ENCODE measurements around the gene PALS2. TPM values are rescaled to one million over a fixed set of nuclear protein-coding genes. Genes with fewer than 3 reads are reported as not detected.

The PALS2 gene, protein sequence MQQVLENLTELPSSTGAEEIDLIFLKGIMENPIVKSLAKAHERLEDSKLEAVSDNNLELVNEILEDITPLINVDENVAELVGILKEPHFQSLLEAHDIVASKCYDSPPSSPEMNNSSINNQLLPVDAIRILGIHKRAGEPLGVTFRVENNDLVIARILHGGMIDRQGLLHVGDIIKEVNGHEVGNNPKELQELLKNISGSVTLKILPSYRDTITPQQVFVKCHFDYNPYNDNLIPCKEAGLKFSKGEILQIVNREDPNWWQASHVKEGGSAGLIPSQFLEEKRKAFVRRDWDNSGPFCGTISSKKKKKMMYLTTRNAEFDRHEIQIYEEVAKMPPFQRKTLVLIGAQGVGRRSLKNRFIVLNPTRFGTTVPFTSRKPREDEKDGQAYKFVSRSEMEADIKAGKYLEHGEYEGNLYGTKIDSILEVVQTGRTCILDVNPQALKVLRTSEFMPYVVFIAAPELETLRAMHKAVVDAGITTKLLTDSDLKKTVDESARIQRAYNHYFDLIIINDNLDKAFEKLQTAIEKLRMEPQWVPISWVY
- 7.0 and 15.3 TPM in 2 replicates for total RNA-seq

DNA sequence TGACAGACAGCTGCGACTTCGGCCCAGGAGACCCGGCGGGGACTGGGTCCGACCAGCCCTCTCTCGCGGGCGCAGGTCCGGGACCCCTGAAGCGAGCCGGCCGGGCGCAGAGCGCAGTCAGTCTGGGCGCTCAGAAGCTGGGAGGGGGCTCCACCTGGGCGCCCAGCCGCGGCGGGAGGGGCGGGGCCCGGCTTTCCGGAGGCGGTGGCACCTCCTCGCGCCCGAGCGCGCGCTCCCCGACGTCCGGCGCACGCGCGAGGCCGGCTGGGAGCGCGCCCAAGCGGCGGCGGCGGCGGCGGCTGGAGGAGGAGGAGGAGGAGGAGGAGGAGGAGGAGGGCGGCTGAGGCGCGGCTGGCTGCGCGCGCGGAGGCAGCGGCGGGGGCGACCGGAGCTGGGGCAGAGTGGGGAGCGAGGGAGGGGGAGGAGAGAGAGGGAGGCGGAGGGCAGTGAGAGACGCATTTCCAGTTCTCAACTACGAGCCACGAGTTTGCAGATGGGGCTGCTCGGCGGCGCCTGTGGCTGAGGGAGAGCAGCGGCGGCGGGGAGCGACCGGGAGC lies at the start of gene PALS2:
Gene PALS2, plus strand, starts transcription at position 456 of the 557 bp plus-strand sequence. CDS start 50,216 bp downstream, outside the sequence.
- peak; percentile 72 to 74 for DNase-seq (ENCODE audit: low read depth in 2 of 2)

DNA sequence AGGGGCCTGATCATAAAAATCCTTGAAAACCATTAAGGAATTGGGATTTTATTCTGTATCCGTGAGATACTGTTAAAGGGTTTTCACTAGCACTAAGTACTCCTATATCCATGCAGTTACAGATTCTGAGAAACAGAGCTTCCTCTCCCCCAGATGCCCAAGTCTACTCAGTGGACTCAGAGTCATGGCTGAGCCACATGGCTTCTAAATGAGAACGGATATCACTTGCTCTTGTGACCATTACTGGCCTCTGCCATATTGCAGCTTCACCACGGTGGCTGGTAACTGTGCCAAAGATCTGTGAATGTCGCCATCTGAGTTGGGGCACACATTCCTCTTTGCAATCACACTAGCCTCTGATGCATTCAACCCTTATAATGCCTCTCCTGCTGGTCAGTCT lies 42.0 kb upstream of the PALS2 start:
- no peak for DNase-seq (ENCODE audit: low read depth in 2 of 2)

DNA sequence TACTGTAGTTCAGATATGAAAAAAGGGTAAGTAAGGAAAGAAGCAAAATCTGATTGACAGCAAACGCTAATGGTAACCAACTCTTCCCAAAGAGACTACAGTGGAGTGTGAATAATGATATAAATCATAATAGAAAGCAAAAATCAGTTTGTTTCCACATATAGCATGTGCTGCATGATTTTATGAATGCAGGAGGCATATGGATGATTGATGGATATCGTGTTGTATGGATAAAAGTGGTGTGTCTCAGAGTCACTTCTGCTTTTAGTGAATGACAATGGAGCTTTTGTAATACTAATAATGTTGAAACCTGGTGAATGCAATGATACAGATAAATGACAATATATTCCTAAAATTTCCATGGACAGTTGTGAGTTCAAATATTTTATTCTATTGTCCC lies 36.6 kb upstream of the PALS2 start:
- no peak for DNase-seq (ENCODE audit: low read depth in 2 of 2)

DNA sequence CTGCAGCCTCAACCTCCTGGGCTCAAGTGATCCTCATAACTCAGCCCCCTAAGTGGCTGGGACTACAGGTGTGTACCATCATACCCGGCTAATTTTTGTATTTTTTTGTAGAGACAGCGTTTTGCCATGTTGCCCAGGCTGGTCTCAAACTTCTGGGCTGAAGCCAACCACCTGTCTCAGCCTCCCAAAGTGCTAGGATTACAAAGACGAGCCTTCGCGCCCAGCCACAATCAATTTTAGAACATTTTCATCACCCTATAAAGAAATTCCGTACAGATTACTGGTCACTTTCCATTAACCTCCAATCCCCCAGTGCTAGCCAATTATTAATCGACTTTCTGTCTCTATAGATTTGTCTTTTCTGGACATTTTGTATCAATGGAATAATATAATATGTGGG lies 32.3 kb upstream of the PALS2 start:
- no peak for DNase-seq (ENCODE audit: low read depth in 2 of 2)

DNA sequence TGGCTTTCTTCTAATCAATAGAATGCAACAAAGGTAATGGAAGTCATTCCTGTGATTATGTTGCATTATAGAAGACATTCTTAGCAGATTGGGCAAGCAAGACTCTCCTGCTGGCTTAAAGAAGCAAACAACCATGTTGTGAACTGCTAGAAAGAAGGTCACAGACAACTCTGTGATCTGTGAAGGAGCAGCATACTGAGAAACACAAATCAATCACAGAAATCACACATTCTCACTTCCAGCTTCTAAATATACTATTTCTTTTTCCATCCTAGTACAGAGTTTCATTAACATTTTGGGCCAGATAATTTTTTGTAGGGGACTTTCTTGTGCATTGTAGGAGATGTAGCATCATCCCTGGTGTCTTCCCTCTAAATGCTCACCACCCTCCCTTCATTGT lies 28.0 kb upstream of the PALS2 start:
- DNase-seq (ENCODE audit: low read depth in 2 of 2) = no peak

DNA sequence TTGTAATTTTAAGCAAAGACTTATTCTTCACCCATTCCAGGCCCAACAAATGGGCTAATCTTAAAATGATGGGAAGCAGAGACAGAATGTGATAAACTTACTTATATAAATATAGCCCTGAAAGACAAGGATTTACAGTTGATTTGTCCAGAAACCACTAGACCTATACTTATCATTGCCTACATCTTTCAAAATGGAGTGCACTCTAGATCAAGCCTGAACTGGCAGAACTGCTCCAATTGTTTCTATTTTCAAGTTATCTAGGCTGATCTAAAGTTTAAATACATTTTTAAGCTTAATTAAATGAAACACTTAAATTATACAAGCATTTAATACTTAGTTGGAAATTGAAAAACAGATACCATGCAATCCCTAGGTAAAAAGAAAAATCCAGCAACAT lies 24.9 kb upstream of the PALS2 start:
- DNase-seq (ENCODE audit: low read depth in 2 of 2) = no peak

DNA sequence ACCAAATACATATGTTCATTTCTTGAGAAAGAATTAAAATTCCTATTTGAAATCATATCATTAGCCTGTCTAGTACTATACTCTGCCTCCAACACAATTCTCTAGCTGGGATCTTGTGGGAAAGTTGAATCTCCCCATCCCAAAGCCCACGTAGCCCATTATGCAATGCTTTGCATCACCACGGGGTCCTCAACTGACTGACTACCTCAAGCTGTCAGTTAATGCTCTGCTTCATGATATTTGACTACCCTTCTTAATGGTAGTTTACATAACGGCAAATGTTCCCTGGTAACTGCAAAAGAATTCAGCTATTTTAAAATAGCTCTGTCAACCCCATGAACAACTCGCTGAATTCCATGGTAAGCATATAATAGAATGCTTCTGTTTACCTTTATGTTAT lies 23.3 kb upstream of the PALS2 start:
- no peak for DNase-seq (ENCODE audit: low read depth in 2 of 2)

DNA sequence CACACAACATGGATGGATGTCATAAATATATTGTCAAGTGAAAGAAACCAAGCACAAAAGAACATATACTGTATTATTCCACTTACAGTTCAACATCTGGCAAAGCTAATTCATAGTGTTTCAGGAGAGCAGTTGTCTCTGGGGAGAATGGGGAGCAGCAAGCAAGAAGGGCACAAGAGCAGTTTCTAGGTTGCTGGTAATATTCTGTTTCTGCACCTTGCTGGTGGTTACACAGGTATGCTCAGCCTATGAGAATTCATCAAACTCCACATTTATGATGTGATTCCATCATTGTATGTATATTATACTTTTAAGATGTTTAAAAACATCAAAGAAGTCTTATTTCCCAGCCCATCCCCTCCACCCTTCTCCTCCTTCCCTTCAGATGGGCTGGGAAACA lies 18.1 kb upstream of the PALS2 start:
- no peak for DNase-seq (ENCODE audit: low read depth in 2 of 2)

DNA sequence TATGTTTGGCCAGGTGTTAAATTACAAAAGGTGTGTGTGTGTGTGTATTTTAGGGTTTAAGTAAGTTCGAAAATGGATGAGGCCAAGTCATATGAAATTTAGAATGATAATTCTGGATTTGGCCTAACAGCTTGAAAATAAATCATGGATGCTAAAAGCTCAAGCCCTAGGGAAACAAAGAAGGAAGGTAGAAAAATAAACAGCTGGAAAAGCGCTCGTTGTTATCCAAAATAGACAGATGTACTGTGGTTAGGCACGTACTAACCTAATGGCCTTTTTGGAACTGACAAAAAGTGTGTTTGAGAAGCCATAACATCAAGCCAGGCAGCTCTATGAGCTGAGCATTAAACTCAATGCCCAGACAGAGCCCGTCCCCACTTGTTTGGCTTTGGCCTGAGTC lies 17.5 kb upstream of the PALS2 start:
- DNase-seq (ENCODE audit: low read depth in 2 of 2) = no peak

DNA sequence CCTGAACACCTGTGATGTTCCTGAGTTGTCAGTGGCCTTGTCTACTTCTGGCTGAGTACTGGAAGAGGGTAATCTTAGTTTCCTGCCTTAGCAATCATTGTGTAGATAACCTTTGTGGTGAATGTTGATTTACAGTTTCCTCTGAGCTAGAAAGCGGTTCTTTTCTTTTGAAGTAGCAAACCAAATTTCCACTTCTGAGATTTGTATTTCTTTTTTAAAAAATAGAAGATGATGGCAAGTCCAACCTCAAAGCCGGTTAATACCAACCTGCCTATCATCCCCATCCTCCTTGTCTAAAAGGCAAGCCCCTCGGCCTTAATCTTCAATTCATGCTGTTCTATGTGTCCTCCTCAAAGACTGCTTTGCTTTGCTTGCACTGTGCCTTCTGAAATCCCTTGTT lies 12.5 kb upstream of the PALS2 start:
- DNase-seq (ENCODE audit: low read depth in 2 of 2) = no peak

DNA sequence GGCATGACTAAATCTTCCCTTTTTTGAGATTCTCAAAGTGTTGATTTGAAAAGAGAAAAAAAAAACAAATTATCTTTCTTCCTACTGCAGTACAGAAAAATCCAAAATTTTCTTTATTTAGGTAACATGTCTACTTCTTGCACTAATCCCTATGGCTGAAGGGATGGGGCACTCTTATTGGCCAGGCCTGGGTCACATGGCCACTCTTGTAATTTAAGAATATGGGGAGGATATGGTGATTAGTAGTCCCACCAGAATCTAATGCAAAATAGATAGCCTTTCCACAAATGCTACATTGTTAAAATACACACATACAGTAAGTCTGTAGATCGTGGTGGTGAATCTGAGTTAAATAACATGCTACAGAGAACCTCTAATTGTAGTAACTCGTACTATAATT lies 7.0 kb upstream of the PALS2 start:
- DNase-seq (ENCODE audit: low read depth in 2 of 2) = no peak

DNA sequence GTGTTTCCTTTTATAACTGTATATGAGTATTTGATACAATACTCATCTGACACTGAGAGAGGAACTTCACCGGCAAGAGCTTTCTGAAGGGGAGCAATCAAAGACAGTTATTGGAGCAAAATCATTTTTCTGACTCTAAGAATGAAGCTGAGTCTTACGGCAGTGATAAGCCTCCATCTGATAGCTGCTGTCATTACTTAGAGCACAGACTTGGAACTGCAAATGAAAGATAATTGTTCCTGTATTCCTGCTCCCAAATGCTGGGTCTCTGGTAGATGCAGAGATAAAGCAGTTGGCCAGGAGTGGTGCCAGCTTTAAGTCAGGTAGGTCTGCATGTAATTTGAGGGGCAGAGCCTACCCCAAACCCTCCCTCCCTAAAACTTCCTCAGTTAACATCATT lies 2.3 kb upstream of the PALS2 start:
- no peak for DNase-seq (ENCODE audit: low read depth in 2 of 2)

DNA sequence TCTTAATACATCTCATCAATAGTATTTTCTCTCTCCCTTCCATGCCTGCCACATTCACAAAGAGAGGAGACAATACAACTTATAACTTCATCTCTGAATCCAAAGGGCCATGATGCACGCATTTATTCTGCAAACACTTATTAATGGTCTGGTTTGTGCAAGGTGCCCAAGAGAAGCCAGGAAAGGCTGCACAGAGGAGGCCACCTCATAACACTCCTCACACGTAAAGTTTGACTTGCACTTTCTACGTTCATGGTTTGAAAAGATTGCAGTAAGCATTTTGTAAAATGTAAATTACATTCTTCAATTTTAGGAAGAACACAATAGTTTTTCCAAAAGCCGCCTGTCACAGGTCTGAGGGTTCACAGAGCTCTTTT lies 1.2 kb upstream of the PALS2 start:
- DNase-seq (ENCODE audit: low read depth in 2 of 2) = no peak

DNA sequence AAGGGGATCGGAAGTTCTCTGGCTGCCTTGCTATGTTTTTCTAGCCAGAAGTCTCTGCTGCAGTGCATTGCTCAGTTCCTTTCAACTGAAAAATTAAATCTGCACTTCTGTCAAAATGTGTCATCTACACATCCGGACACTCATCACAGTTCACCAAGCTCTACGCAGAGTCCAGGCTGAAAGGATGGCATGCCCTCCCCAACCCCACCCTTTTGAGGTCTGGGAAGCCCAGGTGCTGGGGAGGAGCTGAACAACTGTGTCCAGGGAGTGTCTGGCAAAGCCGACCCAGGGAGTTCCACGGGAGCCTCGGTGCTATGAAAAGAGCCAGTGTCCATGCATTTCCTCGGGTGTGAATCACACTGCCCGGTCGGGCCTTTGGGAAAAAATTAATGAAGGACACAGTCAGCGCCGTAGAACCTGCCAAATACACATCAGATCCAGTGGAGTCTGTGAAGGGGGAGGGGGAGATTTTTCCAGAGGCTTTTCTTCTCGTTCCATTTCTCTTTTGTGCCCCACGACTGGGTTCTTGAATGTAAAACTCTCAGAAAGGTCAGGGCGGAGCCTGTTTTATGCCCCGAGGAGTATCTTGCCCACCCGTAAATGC lies 757 bp upstream of the PALS2 start:
- peak; percentile 66 to 67 for DNase-seq (ENCODE audit: low read depth in 2 of 2)

DNA sequence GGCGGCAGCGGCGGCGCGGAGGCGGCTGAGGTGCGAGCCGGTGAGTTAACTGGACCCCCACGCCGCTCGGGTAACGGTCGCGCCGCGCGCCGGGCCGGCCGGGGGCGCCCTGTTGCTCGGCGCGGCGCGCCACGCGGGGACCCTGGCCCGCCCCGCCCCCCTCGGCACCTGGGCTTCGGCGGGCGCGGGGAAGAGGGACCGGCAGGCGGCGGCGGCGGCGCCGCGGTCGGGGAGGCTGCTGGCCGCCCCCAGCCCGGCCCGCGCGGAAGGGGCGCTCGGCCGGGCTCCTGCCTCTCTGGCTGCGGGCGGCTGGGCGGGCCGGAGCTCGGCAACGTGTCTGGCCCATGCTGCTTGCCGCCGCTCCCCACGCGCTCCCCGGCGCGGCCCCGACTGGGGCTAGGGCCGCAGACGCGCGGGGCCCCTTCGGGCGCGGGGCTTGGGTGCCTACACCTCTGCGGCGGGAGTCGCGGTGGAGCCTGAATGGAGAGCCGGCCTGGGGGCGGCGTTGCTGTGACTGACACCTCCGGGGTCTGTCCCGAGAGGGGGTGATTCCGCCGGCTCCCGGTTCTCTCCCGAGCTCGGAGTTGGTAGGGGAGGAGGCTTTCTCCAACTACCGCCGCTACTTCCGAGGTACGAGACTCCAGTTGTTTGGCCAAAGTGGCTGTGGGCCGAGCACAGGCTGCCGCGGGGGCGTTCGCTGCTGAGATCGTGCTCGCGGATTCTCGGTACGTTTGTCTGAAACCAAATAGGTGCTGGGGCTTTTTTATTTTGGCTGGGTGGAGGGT lies 494 bp downstream of the PALS2 start:
- peak; percentile 46 to 65 for DNase-seq (ENCODE audit: low read depth in 2 of 2)

DNA sequence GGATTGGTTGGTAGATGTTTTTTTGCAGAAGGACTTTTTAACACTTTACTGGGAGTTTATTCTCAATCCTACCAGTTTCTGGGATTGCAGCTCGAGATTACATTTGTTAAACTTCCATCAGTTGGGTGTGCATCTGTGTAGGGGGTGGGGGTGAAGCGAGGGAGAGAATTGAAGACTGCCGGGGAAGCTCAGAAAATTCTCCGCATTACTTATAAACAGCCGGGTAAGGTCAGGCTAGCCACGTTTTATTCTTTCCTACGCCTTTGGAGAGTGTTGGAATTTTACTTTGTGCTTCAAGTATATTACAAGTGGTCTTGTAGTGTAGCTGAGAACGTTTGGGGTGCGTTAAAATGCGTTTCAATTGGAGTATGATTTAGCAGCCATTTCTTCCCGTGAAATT lies 1.1 kb downstream of the PALS2 start:
- no peak for DNase-seq (ENCODE audit: low read depth in 2 of 2)

DNA sequence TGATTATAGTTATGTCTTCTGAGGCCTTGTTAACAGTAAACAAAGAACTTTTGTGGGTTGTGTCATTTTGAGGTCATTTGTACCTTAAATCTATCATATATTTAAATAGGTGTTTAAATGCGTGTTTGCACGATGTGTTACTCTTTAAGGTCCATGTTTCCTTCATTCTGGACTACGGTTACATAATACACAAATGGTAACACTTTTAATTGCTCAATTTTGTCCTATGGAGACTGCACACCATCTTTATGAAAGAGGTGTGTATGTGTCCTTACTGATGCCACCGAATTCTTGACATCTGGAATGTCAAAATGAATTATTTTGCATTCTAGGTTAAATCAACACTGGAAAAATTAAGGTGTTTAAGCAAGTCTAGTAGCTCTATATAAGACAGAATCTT lies 1.7 kb downstream of the PALS2 start:
- no peak for DNase-seq (ENCODE audit: low read depth in 2 of 2)

DNA sequence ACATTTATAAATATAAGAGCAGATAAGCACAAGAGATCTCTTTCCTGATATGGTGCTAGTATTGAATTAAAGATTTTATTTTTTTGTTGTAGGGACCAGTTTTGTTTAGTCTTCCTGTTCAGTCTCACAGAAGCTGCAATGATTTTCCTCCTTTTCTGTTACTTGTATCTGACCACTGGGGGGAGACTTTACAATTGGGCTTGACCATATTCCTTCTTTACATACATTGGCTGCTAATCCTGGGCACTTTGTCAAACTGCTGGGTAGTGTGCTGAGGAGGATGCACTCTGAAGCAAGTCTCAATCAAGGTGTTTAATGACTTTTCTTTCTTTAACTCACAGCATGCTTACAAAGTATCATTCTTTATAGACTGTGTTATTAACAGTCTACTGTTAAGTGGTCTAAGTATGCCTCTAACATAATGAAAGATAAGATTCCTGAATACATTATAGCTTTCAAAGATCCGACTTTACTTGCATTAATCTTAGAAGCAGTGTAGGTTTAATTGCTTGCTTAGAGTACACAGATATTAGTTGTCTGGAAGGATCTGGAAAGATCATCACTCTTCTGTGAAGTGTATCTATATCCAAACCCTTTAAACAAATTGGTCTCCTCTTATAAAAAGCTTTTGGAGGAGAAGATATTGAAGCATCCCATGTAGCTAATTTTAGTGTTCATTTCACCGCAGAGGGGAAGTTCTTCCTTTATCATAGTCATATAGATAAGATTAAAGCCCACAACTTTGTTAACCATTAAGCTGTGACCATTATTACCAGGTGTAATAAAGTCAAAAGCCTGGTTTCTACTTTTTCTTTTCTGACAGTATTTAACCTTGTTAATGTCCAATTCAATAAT lies 3.1 kb downstream of the PALS2 start:
- peak; percentile 75 to 77 for DNase-seq (ENCODE audit: low read depth in 2 of 2)

DNA sequence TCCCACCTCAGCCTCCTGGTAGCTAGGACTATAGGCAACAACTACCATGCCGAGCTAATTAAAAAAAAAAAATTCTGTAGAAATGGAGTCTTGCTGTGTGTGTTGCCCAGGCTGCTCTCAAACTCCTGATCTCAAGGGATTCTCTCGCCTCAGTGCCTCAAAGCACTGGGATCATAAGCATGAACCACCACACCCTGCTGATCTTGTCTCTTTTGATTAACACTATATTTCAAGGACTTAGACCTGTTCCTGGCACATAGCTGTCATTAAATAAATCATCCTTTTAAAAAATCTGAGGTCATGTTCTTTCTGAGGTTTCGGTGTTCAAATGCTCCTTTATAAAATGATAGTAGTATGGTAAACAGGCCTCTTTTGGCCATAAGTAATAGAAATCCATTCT lies 4.8 kb downstream of the PALS2 start:
- no peak for DNase-seq (ENCODE audit: low read depth in 2 of 2)

DNA sequence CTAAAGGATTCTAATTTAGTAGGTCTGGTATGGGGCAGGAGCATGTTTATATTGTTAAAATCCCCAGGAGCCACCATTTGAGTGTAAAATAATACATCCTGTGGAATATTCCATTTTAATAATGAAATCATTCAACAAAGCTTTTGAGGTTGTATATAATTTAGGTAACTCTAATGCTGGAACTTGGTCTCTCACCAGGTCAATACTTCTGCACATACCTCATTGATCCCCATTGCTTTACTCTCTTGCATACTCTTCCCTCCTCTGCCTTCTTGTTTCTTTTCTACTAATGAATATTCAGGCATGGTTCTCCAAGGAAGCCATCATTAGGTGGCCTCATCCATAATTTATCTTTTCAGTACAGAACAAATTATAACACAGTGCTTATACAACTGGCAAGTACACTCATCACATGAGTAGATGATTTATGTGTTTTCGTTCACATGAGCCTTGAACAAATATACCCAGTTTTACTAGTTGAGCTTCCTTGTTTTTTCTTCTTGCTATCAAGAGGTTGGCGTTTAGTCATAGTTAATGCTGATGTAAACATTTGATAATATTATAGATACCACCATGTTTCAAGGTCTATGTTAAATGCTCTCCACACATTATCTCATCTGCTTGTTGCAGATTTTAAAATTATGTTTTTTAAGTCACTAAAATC lies 7.2 kb downstream of the PALS2 start:
- DNase-seq (ENCODE audit: low read depth in 2 of 2) = peak in 1 of 2 donors; percentile 6

Measured in lung microvascular endothelial cell (primary cell).